ENCODE data around the gene ENAH. TPM values are rescaled to one million over a fixed set of nuclear protein-coding genes. Genes with fewer than 3 reads are reported as not detected.
"Not testable (repeated sequence)": the region's sequence is repeated elsewhere in the genome, so short reads cannot be mapped to it uniquely, and the experiment has no call there.

The ENAH gene
- total RNA-seq, 1 donor from 2014 or later = 265 TPM

DNA sequence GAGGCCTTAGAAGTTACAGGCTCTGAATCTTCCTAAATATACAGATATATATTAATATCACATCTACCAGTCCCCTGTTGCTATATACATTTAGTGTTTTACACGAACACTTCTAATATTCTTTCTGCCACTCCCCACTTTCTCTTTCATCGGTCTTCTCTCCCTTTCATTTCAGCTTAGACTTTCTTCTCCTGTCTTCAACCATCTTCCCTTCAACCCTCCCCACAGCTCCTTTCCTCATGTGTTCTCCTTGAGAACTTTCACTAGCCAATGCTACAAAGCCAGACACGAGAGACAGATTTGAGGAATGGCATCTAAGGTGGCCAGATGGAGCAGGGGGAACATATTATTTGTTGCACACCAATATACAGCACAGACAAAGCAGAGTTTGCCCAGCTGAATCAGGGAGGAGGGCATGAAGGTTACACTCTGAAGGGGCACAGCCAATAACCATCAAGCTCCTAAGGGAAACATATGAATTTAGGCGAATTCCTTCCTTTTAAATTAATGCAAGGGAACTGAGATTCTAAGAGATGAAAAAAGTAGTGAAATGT lies 141.0 kb downstream of the ENAH start:
- Mint-ChIP-seq H3K27ac (ENCODE audit: unreplicated experiment) (no peak overlapping the region), H3K4me1 (ENCODE audit: low read depth, unreplicated experiment) (peaks cover 2% of the 10 kb centered on the region), H3K4me3 (ENCODE audit: unreplicated experiment) (no peak overlapping the region), H3K27me3 (ENCODE audit: unreplicated experiment) (no peaks in the 10 kb centered on the region), H3K9me3 (ENCODE audit: unreplicated experiment) (peaks cover 3% of the 10 kb centered on the region), H3K36me3 (ENCODE audit: unreplicated experiment) (no peaks in the 10 kb centered on the region)
- TF ChIP-seq, protein P1, sequence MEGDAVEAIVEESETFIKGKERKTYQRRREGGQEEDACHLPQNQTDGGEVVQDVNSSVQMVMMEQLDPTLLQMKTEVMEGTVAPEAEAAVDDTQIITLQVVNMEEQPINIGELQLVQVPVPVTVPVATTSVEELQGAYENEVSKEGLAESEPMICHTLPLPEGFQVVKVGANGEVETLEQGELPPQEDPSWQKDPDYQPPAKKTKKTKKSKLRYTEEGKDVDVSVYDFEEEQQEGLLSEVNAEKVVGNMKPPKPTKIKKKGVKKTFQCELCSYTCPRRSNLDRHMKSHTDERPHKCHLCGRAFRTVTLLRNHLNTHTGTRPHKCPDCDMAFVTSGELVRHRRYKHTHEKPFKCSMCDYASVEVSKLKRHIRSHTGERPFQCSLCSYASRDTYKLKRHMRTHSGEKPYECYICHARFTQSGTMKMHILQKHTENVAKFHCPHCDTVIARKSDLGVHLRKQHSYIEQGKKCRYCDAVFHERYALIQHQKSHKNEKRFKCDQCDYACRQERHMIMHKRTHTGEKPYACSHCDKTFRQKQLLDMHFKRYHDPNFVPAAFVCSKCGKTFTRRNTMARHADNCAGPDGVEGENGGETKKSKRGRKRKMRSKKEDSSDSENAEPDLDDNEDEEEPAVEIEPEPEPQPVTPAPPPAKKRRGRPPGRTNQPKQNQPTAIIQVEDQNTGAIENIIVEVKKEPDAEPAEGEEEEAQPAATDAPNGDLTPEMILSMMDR (IDR thresholded peaks at IDR 0.05; ENCODE audit: partially characterized antibody, unreplicated experiment) = no peak
- no peak for DNase-seq

DNA sequence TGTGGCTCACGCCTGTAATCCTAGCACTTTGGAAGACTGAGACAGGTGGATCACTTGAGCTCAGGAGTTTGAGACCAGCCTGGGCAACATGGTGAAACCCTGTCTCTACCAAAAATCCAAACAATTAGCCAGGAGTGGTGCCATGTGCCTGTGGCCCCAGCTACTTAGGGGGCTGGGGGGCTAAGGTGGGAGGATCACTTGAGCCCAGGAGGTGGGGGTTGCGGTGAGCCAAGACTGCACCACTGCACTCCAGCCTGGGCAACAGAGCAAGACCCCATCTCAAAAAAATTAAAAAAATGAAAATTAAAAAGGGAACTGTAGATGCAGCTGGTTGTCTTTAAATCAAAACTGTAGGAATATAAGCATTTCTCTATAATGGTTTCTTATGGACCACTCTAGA lies 142.2 kb downstream of the ENAH start:
- not testable (repeated sequence) for H3K27me3 Mint-ChIP-seq (ENCODE audit: unreplicated experiment)

DNA sequence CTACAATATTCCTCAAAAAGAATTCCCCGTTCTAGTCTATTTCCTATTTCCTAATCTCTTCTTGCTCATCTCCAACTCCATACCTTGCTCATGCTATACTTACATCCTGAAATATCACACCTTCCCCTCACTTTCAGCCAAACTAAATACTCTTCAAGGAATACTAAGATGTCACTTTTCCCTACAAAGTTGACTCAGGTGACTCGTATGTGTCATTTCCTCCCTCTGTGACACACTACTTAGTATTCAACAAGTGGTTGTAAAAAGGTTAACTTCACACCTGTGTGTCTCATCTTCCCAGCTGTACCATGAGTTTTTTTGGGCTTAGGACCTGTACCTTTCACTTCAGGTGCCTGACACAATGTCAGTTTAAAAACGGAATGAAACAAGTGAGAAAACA lies 143.2 kb downstream of the ENAH start:
- H3K4me1 Mint-ChIP-seq (ENCODE audit: low read depth, unreplicated experiment) = peaks cover 2% of the 10 kb centered on the region
- peaks cover 3% of the 10 kb centered on the region for H3K9me3 Mint-ChIP-seq (ENCODE audit: unreplicated experiment)
- no peak for DNase-seq
- no peaks in the 10 kb centered on the region for H3K36me3 Mint-ChIP-seq (ENCODE audit: unreplicated experiment)
- H3K27me3 Mint-ChIP-seq (ENCODE audit: unreplicated experiment) = no peaks in the 10 kb centered on the region
- TF ChIP-seq, protein P1 (IDR thresholded peaks at IDR 0.05; ENCODE audit: partially characterized antibody, unreplicated experiment) = no peak
- no peak overlapping the region for H3K4me3 Mint-ChIP-seq (ENCODE audit: unreplicated experiment)
- H3K27ac Mint-ChIP-seq (ENCODE audit: unreplicated experiment) = no peak overlapping the region

More for the DNA sequence above, 142.2 kb downstream of the ENAH start:
- not testable (repeated sequence) for H3K9me3 Mint-ChIP-seq (ENCODE audit: unreplicated experiment); H3K4me3 Mint-ChIP-seq (ENCODE audit: unreplicated experiment); H3K4me1 Mint-ChIP-seq (ENCODE audit: low read depth, unreplicated experiment); H3K27ac Mint-ChIP-seq (ENCODE audit: unreplicated experiment); H3K36me3 Mint-ChIP-seq (ENCODE audit: unreplicated experiment); DNase-seq

DNA sequence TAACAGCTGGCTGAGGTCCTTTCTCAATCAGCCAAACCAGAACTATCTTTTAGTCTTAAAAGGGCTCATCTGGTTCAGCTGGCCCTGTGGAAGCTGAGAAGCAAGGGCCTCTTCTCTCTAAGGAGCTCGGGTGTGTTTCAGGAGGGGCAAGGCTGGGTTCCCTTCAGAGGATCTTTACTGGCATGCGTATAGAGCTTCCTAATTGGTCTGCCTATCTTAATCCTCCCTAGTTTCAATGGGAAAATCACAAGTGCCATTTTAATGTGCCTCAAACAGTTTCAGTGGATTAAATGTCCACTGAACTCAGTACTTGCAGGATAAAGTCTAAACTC lies 143.6 kb downstream of the ENAH start:
- Mint-ChIP-seq H3K9me3 (ENCODE audit: unreplicated experiment) (peaks cover 3% of the 10 kb centered on the region), H3K4me3 (ENCODE audit: unreplicated experiment) (no peak overlapping the region), H3K36me3 (ENCODE audit: unreplicated experiment) (no peaks in the 10 kb centered on the region), H3K4me1 (ENCODE audit: low read depth, unreplicated experiment) (peaks cover 2% of the 10 kb centered on the region), H3K27ac (ENCODE audit: unreplicated experiment) (no peak overlapping the region), H3K27me3 (ENCODE audit: unreplicated experiment) (no peaks in the 10 kb centered on the region)
- DNase-seq = no peak
- TF ChIP-seq, protein P1 (IDR thresholded peaks at IDR 0.05; ENCODE audit: partially characterized antibody, unreplicated experiment) = no peak

DNA sequence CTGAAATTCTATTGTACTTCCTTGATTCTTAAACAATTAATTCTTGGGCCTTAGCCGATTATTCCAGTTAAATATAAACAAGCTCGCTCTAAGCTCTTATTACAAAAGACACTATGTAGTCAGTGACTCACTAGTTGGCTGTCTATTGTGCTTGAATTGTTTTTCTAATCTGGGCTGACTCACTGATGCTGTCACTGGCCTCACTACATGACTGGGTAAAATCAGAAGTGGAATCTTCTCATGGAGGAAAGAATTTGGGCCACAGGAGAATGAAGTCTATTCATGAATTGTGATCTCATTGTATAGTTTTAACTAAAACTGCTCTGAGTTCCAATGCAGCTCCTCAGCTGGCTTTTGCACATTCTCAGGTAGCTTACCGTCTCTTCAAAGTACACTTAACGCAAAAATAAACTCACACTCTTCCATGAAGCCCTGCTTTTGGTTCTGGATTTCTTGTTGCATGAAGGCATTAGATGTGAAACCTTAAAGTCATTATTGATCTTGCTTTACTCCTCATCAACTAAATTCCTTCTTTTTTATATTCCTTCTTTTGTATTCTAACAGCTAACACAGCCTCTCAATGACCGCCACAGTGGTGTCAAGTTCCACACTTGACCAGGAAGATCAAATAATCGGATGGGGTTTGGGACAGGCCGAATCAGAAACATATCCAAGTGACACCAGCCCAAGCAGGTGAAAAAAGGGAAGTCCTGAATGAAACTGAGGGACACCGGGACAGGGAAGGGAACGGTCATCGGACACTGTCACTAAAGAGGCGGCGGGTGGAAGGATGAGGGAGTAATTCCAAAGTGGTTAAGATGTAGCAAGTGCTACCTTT lies 144.2 kb downstream of the ENAH start:
- no peak overlapping the region for H3K27ac Mint-ChIP-seq (ENCODE audit: unreplicated experiment)
- no peak for DNase-seq
- peaks cover 2% of the 10 kb centered on the region for H3K4me1 Mint-ChIP-seq (ENCODE audit: low read depth, unreplicated experiment)
- TF ChIP-seq, protein P1 (IDR thresholded peaks at IDR 0.05; ENCODE audit: partially characterized antibody, unreplicated experiment) = no peak
- no peaks in the 10 kb centered on the region for H3K36me3 Mint-ChIP-seq (ENCODE audit: unreplicated experiment)
- no peaks in the 10 kb centered on the region for H3K27me3 Mint-ChIP-seq (ENCODE audit: unreplicated experiment)
- H3K4me3 Mint-ChIP-seq (ENCODE audit: unreplicated experiment) = no peak overlapping the region
- H3K9me3 Mint-ChIP-seq (ENCODE audit: unreplicated experiment) = peaks cover 3% of the 10 kb centered on the region

All from glutamatergic neuron (in vitro differentiated cells).